ENCODE data around the gene ITGA1.

GRCh38 chr5:52771343-52772039, 16.2 kb upstream of the ITGA1 start:
- TF ChIP-seq POLR2A (IDR thresholded peaks at IDR 0.05; ENCODE audit: low read depth, low read length) = no peak
- TF ChIP-seq TAF1 (IDR thresholded peaks at IDR 0.05; ENCODE audit: borderline replicate concordance, low read depth, low read length) = no peak
